ENCODE data around the gene PLLP.

Gene PLLP

DNA sequence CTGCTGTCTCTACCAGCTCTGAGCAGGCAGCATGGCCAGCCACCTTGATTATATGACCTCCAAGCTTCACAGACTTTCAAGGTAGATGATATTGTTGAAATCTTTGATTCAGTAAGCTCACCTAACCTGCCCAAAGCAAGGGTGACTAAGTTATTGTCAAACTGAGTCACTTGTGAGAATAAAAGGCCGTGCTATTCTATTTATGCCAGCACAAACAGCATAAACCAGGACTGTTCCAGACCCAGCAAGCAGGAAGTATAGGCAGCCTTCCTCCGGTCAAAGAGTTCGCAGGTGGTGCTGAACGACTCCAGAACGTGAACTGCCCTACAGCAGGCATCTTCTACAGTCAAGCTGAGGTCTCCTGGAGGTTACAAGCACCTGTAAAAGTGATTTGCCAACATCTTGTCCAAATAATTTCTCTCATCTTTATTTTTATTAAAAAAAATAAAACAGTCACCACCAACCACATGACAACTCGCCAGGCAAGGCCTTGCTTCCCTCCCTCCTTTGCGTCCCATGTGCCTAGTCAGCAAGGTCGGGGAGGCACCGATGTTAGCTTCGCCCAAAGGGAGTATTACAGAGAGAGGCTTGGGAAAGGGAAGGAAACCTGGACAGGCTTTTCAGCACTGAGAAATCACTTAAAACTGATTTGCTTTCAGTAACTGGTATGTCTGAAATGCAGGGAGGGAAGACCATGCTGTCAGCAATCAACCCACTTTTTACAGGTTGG, 28.6 kb downstream of the PLLP start:
- no peak for ATAC-seq

DNA sequence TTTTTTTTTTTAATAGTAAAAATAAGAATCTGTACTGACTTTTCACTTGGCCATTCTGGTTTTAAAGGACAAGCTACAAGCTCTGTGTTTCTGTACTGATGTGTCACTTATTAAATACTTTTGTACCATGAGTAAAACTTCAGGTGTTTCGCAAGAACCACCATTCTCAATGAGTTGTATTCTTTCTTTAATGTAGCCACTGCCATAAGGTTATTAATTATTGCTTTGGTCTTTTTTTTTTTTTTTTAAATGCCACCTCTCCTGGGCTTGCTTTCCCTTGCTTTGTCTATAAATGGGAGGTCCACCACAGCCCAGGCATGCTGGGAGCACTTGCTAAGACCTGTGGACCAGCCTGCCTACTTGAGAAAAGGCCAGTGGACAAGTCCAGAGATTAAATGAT, 31.0 kb downstream of the PLLP start:
- no peak for ATAC-seq

DNA sequence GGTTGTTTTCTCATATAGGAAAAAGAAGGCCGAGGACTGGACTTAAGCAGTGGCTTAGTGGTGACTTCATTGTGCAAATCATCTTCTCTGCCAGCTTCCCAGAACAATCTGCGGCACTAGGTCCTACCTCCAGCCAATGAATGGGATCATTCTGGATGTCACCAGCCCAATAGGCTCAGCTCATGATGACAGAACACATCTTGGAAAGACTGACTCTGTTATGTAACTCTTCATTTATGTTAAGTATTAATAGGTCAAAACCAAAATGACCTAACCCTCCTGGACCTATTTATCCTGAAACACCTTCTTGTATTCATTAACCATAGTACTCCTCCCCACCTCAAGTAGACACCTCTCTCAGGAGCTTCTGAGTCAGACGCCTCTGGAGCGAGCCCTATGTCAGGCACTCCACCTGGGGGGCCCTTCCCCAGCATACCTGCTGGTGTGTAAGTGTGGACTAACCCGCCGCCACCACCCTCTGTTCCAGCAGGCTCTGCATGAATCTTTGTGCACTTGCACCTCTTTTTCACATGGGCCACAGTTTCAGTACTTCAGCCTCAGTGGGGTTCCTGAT, 32.2 kb downstream of the PLLP start:
- ATAC-seq, result no peak

DNA sequence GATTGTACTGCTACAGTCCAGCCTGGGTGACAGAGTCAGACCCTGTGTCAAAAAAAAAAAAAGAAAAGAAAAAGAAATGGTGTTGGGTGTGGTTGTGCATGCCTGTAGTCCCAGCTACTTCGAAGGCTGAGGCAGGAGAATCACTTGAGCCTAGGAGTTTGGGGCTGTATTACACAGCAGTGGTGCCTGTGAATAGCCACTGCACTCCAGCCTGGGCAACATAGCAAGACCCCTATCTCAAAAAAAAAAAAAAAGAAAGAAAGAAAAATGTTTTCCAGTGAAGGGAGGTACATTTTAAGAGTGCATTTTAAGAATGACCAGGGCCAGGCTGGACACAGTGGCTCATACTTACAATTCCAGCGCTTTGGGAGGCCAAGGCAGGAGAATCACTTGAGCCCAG, 33.1 kb downstream of the PLLP start:
- ATAC-seq, result no peak

- ATAC-seq, result peak in 1 of 2 donors; percentile 13
These were observed 38.9 kb downstream of the PLLP start for GRCh38 chr16:57245472-57246113.

DNA sequence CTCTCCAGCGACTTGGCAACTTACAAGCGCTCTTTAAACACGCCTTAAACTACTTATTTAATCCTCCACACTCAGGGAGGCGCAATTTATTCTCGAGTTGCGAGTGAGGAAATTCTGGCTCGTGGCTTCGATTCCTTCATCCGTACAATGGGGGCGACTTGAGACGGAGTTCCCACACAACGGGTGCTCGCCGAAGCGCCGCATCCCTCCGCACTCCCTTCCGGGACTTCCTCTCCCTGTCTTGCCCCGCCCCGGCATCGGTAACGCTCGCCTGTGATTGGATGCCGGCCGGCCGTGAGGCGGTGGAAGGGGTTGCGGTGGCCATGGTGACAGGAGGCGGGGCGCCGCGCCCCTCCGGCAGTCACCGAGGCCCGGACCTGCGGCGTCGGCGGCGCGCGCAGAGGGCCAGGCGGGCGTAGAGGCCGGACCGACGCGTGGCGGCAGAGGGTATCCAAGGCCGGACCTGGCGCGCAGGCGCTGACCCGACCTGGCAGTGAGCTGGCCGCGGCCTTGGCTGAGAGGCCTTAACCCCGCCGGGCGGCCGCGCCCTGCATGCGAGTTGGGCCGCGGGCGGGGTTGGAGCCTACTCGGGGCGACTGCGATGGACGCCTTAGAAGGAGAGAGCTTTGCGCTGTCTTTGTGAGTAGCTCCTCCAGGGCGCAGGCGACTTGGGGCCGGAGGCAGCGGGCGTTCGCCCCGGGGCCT, 39.6 kb downstream of the PLLP start, which contains the start of gene ARL2BP:
Gene ARL2BP (plus strand): TSS at position 493 of the 705 bp plus-strand sequence. CDS start 109 bp downstream, at position 602.
- peak; percentile 98 to 99 for ATAC-seq

DNA sequence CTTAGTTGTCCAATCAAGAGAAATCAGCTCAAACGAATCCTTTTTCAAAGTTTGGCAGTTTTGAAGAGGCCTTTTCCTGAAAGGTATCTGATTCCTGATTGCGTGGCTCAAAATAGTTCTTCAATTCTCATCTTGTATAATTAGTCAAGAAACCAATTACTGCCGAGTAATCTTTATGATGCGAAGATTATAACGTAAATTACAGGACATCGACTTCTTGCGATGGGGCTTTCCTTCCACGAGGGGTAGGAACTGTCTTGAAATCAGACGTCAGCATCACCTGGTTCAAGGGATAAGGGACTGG, 40.1 kb downstream of the PLLP start:
- ATAC-seq, result peak; percentile 34 to 45

GRCh38 chr16:57242650-57243049, 41.8 kb downstream of the PLLP start:
- ATAC-seq, result no peak

DNA sequence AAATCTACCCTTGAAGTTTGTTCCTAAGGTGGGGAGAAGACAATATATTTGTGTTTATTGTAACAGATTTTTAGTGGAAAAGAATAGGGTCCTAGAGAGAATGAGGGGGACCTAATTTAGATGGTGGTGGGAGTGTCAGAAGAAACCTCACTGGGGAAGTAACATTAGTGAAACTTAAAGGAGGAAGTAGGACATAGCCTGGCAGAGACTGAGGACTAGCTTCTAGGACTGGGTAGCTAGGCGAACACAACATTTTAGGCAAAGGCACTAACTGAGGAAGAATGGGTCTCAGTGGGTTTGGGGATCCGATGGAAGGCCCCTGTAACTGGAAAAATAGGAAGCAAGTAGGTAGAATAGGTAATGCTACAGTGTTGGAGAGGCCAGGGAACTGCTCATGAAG, 43.6 kb downstream of the PLLP start:
- ATAC-seq, result no peak

DNA sequence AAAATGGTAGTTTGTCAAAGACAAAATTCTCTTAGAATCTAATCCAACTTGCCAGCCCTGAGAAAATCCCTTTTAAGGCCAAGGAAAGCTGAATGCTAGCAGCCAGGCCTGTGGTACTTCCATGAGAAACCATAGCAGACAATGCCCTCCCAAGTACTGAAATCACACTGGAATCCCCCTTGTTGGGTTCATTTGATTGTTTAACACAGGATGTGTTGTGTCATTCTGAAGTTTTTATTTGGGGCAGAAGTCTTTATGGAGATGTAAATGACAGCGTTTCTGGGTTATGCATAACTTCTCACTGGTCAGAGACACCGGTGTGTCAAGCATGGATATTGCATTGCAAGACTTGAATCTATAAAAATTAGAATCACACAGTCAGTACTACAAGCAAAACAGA, 45.4 kb downstream of the PLLP start:
- no peak for ATAC-seq

DNA sequence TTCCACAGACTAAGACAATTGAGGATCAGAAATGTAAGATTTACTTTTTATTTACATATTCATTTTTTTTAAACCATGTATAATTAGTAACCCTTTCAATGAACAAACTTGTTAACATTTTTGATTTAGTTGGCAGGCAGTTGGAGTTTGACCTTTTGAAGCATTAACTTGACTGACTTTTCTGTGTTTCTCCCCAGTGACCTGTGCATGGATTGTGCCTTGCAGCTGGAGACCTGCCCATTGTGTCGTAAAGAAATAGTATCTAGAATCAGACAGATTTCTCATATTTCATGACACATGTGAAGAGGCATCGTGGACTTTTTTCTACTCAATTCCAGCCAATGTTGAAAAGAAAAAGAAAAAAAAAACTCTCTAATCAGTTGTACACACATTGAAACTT, 45.8 kb downstream of the PLLP start:
- ATAC-seq, result no peak

- no peak for ATAC-seq
These were observed 48.5 kb downstream of the PLLP start for GRCh38 chr16:57236022-57236350.

DNA sequence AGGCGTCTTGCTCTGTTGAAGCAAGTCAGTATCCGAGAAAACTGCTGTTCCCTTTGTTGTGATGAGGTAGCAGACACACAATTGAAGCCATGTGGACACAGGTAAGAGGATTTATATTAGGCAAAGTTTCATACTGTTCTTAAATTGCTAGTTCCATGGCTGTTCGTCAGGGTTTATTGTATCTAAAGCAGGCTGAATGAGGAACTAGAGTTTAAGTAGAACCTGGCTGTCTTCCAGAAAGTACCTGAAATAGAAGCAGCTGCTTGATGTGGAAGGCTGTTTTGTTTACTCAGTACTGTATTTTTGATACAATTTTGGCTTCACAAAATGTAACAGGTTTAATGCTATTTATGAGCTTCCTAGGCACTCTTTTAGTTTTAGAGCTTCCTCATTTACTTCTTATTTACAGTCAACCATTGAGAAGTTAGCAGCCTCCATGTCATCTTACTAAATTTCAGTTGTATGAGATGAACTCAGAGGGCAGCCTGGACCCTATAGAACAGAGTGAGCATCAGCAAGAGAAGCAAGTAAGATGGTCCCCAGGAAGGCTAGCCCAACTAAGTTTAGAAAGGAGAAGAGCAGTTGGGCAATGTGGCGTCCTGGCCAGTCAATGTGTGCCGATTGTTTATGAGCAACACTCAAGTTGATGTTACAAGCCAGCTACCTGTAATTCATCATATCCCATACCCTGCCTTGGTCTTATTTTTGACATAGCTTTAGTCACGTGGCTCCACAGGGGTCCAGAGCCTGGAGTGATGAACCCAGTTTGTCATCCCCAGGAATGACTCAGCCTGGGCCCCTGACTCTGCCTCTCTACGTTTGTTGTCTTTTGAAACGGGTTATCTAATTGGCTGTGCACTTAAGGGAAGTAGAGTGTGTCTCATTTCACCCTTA, 49.1 kb downstream of the PLLP start:
- peak; percentile 83 to 98 for ATAC-seq

DNA sequence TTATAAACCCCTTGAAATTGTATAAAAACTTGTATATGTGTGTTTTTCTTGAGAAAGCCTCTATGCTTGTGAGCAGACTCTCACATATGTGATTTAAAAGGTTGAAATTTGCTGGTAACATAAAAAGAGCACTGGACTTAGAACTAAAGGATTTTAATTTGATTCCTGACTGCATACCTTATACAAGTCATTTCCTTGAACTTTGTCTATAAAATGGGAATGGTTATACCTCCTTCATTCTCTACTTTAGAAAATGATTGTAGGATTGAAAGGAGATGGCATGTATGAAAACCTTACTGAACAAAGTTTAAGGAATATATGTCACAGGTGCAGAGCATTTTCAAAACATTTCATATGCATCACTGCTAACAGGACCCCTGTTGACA, 49.8 kb downstream of the PLLP start:
- no peak for ATAC-seq

GRCh38 chr16:57233944-57234706, 50.3 kb downstream of the PLLP start:
- ATAC-seq, result no peak

- no peak for ATAC-seq
These were observed 52.6 kb downstream of the PLLP start for GRCh38 chr16:57231821-57232350.

GRCh38 chr16:57229079-57229478, 55.4 kb downstream of the PLLP start:
- ATAC-seq, result no peak

DNA sequence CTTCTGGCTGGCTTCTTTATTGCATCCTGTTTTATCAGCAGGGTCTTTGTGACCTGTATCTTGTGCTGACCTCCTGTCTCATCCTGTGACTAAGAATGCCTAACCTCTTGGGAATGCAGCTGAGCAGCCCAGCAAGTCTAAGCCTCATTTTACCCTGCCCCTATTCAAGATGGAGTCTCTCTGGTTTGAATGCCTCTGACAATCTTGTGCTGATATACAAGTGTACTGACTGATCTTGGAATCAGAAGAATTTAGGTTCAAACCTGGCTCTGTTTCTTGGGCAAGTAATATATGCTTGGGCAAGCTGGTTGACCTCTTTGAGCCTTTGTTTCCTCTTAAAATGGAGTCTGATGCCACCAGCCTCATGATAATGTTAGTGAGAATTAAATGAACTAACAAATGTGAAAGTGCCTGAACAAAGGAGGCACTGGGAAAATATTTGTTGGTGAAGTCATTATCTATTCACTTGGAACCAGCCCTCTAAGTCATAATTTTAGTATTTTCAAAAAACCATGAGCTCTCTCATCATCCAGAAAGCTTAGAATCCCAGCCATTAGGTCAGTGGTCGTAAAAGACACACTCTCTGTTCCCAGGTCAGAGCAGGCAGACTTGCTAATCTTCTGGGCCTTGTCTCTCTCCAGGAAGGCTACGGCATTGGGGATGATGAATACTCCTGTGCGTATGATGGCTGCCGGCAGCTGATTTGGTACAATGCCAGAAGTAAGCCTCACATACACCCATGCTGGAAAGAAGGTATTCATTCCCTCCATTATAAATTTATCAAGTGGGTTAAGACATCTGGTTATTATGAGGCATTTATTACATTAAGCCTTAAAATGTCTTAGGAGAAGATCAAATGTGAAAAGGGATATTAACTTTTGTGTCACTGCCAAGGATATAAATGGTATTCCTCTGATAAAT, 57.5 kb downstream of the PLLP start:
- no peak for ATAC-seq

DNA sequence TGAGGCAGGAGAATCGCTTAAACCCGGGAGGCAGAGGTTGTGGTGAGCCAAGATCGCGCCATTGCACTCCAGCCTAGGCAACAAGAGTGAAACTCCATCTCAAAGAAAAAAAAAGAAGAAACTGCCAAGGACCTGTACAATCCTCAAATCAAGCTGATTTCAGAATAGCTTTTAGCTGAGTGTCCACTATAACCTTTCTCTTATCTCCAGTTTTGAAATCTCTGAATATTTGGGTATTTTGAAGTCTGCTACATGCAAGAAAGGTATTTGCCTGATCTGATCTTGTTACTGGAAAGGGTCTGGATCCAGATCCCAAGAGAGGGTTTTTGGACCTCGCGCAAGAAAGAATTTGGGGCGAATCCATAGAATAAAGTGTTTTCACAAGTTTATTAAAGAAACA, 58.5 kb downstream of the PLLP start:
- ATAC-seq, result no peak

DNA sequence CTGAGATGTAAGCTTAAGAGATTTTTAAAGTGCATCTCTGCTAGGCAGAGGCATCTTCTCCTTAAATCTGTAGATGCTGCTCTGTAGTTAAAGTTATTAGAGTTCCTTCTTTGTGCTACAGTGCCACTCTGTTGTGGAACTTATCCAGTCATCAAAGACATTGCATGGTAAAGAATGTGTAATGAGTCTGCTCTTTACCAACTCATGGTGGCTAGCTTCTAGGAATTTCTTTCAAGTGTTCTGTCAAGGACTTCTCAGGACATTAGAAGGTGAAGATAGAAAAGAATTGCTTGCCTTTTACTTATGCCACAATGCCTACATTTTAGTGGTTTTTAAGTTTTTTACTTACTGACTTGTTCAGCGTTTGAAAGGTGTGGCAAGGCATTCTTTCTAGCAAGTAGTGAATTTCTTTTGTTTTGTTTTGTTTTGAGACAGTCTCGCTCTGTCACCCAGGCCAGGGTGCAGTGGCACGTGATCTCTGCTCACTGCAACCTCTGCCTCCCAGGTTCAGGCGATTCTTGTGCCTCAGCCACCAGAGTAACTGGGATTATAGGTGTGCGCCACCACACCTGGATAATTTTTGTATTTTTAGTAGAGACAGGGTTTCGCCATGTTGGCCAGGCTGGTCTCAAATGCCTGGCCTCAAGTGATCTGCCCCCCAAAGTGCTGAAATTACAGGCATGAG, 59.7 kb downstream of the PLLP start:
- ATAC-seq, result no peak
